Prostate gland (tissue), 2 donors: ENCODE measurements around the gene HNRNPUL2.

ENCODE experiments used
- CTCF ChIP-seq, 4 experiments: fragments of 200-600 bp in 2 of 4; fragments of 450-650 bp in 2 of 4; sonication (generic) in 2 of 4; IDR thresholded peaks; 1 replicate in 3 of 4; 2 replicates in 1 of 4; pipeline ENCODE4 v1.5.1; 2016 to 2019; ENCODE audit warnings: antibody characterized with exemption in 4 of 4, mild to moderate bottlenecking in 2 of 4, moderate library complexity in 2 of 4
- POLR2AphosphoS5 ChIP-seq: sonication (generic); formaldehyde crosslinking; IDR thresholded peaks from one replicate; pipeline ENCODE4 v1.6.1; 2017; ENCODE audit warnings: antibody characterized with exemption

- no peak for TF ChIP-seq CTCF (IDR thresholded peaks at IDR 0.05)
- TF ChIP-seq POLR2AphosphoS5: no peak
Measured at GRCh38 chr11:62702246-62702645, 25.0 kb downstream of the HNRNPUL2 start.
